HEK293 (cell line): ENCODE measurements around the gene ARL4A.
A peak's percentile ranks its signal among the peaks of the same experiment; 100 is the strongest.

Experiments used
- CTCF ChIA-PET: fragments of 350-600 bp; formaldehyde crosslinking; extraction: SDS; loops from one replicate; lab custom pipeline; 2021; ENCODE audit warnings: antibody characterized with exemption; lab: Yijun Ruan, JAX
- POLR2A ChIA-PET: fragments of 300-600 bp; formaldehyde crosslinking; extraction: SDS; loops from one replicate; lab custom pipeline; 2020; ENCODE audit warnings: antibody characterized with exemption, inconsistent platforms; lab: Yijun Ruan, JAX
- H3K27ac ChIP-seq: fragments of 200-500 bp; sonication (Bioruptor generic); 2 replicates; pipeline ENCODE4 v1.5.1; 2014; ENCODE audit warnings: low read depth, low read length, control low read depth, inconsistent platforms; ENCODE audit errors: extremely low read depth
- H3K36me3 ChIP-seq, 2 experiments: fragments of 200-500 bp in 1 of 2; sonication (Bioruptor generic) in 1 of 2; 1 replicate in 1 of 2; 2 replicates in 1 of 2; pipeline ENCODE4 v1.5.1; 2014 to 2017; ENCODE audit warnings: inconsistent platforms in 2 of 2, low read length in 2 of 2; ENCODE audit not compliant: control insufficient read depth in 2 of 2, insufficient read depth in 1 of 2
- H3K4me1 ChIP-seq: fragments of 200-500 bp; sonication (Bioruptor generic); 2 replicates; pipeline ENCODE4 v1.5.1; 2014; ENCODE audit warnings: mild to moderate bottlenecking, low read length, inconsistent platforms; ENCODE audit not compliant: control insufficient read depth, insufficient read depth
- H3K4me3 ChIP-seq: 2 replicates; pipeline ENCODE4 v1.5.1; 2011; ENCODE audit warnings: low read depth, mild to moderate bottlenecking, control low read depth, low read length, moderate library complexity
- H3K9me3 ChIP-seq: fragments of 200-500 bp; sonication (Bioruptor generic); 2 replicates; pipeline ENCODE4 v1.5.1; 2014; ENCODE audit warnings: low read depth, low read length, inconsistent platforms; ENCODE audit not compliant: control insufficient read depth, insufficient read depth
- PRDM10 ChIP-seq: fragments of 450-650 bp; formaldehyde crosslinking; IDR thresholded peaks from 2 replicates; pipeline ENCODE4 v1.5.1; 2016; ENCODE audit warnings: missing biosample characterization, missing genetic modification characterization
- SCRT1 ChIP-seq: fragments of 450-650 bp; formaldehyde crosslinking; IDR thresholded peaks from 2 replicates; pipeline ENCODE4 v1.5.1; 2016; ENCODE audit warnings: missing biosample characterization, missing genetic modification characterization, borderline replicate concordance
- SP3 ChIP-seq: fragments of 450-650 bp; formaldehyde crosslinking; IDR thresholded peaks from 2 replicates; pipeline ENCODE4 v1.5.1; 2016; ENCODE audit warnings: missing biosample characterization, missing genetic modification characterization
- ZBTB21 ChIP-seq: fragments of 450-650 bp; formaldehyde crosslinking; IDR thresholded peaks from 2 replicates; pipeline ENCODE4 v1.5.1; 2017; ENCODE audit warnings: missing biosample characterization, missing genetic modification characterization
- ZBTB44 ChIP-seq: fragments of 450-650 bp; IDR thresholded peaks from 2 replicates; pipeline ENCODE4 v1.5.1; 2018; ENCODE audit warnings: missing biosample characterization, mild to moderate bottlenecking, missing genetic modification characterization
- ZNF266 ChIP-seq: fragments of 450-650 bp; formaldehyde crosslinking; IDR thresholded peaks from 2 replicates; pipeline ENCODE4 v1.5.1; 2016; ENCODE audit warnings: missing biosample characterization, missing genetic modification characterization, low read depth
- ZNF366 ChIP-seq: fragments of 450-650 bp; formaldehyde crosslinking; conservative IDR thresholded peaks from 2 replicates; pipeline ENCODE4 v1.5.1; 2016; ENCODE audit warnings: missing biosample characterization, missing genetic modification characterization
- ZNF521 ChIP-seq: fragments of 450-650 bp; formaldehyde crosslinking; IDR thresholded peaks from 2 replicates; pipeline ENCODE4 v1.5.1; 2017; ENCODE audit warnings: missing biosample characterization, mild to moderate bottlenecking, missing genetic modification characterization
- ZNF707 ChIP-seq: fragments of 450-650 bp; formaldehyde crosslinking; IDR thresholded peaks from 2 replicates; pipeline ENCODE4 v1.5.1; 2016; ENCODE audit warnings: missing biosample characterization, missing genetic modification characterization
- ZNF792 ChIP-seq: fragments of 450-650 bp; formaldehyde crosslinking; IDR thresholded peaks from 2 replicates; pipeline ENCODE4 v1.5.1; 2016; ENCODE audit warnings: missing biosample characterization, missing genetic modification characterization
- TF ChIP-seq, protein P1 (sequence below): fragments of 450-650 bp; formaldehyde crosslinking; IDR thresholded peaks from 2 replicates; pipeline ENCODE4 v1.5.1; 2016; ENCODE audit warnings: missing biosample characterization, missing genetic modification characterization, borderline replicate concordance

Gene ARL4A

DNA sequence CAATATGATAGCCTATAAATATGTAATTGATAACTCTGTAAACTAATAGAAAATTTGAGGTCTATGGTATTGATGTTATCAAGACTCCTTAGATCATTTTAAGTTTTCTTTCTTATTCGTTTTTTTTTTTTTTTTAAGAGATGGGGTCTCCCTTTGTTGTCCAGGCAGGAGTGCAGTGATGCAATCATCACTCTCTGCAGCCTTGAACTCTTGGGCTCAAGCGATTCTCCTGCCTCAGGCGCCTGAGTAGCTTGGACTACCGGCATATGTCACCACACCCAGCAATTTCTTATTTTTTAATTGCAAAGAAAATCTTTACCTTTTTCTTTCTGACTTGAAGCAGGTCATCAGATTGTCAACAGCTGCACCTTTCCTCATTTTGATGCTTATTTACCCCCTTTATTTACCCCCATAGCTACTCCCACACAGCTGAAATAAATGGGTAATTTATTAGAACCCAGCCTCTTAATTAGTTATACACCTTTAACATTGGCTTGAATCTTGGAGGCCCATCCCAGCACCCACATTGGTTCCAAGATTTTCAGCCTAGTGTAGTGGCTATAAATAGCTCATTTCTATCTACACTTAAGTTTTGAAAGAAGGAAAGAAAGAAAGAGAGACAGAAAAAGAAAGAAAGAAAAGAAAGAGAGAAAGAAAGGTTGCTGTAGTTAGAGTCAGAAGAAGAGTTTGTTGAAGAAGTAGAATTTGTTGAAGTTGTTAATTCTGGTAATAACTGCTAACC lies 38.3 kb downstream of the ARL4A start:
- no peak overlapping the region for H3K27ac ChIP-seq
- H3K36me3 ChIP-seq = no peaks in the 10 kb centered on the region
- no peaks in the 10 kb centered on the region for H3K9me3 ChIP-seq
- peaks cover 6% of the 10 kb centered on the region for H3K4me1 ChIP-seq
- CTCF ChIA-PET = interaction anchor here (0.7 kb wide), 1 partner anchor 204 kb away, joined by 3 read pairs; no protein-coding TSS in a partner anchor
- POLR2A ChIA-PET = no interaction called here
- H3K4me3 ChIP-seq = no peak overlapping the region
- no peak for TF ChIP-seq ZNF521 (tag by site-specific recombination)
- no peak for TF ChIP-seq SCRT1
- TF ChIP-seq SP3 (tag by site-specific recombination) = no peak
- TF ChIP-seq ZNF792 (tag by site-specific recombination) = no peak
- TF ChIP-seq, protein P1, sequence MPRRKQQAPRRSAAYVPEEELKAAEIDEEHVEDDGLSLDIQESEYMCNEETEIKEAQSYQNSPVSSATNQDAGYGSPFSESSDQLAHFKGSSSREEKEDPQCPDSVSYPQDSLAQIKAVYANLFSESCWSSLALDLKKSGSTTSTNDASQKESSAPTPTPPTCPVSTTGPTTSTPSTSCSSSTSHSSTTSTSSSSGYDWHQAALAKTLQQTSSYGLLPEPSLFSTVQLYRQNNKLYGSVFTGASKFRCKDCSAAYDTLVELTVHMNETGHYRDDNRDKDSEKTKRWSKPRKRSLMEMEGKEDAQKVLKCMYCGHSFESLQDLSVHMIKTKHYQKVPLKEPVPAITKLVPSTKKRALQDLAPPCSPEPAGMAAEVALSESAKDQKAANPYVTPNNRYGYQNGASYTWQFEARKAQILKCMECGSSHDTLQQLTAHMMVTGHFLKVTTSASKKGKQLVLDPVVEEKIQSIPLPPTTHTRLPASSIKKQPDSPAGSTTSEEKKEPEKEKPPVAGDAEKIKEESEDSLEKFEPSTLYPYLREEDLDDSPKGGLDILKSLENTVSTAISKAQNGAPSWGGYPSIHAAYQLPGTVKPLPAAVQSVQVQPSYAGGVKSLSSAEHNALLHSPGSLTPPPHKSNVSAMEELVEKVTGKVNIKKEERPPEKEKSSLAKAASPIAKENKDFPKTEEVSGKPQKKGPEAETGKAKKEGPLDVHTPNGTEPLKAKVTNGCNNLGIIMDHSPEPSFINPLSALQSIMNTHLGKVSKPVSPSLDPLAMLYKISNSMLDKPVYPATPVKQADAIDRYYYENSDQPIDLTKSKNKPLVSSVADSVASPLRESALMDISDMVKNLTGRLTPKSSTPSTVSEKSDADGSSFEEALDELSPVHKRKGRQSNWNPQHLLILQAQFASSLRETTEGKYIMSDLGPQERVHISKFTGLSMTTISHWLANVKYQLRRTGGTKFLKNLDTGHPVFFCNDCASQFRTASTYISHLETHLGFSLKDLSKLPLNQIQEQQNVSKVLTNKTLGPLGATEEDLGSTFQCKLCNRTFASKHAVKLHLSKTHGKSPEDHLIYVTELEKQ = no peak

- TF ChIP-seq ZNF366 (tag by site-specific recombination) = 0 out of 2 replicates have a peak, but pooled peaks have one; percentile 27
- no peak for TF ChIP-seq ZNF707 (tag by site-specific recombination)
- CTCF ChIA-PET = interaction anchor here (0.6 kb wide), 2 partner anchors 23 to 536 kb away, joined by 3 read pairs; no protein-coding TSS in a partner anchor
- H3K4me3 ChIP-seq = no peak overlapping the region
- H3K4me1 ChIP-seq = peaks cover 6% of the 10 kb centered on the region
- no peaks in the 10 kb centered on the region for H3K36me3 ChIP-seq
- no peak overlapping the region for H3K27ac ChIP-seq
- H3K9me3 ChIP-seq = no peaks in the 10 kb centered on the region
- POLR2A ChIA-PET = no interaction called here
These were observed 39.5 kb downstream of the ARL4A start for GRCh38 chr7:12726908-12727307.

- CTCF ChIA-PET = interaction anchor here (0.5 to 0.6 kb wide), 3 partner anchors 24 to 535 kb away, joined by 3 read pairs; no protein-coding TSS in a partner anchor
- TF ChIP-seq ZBTB21 (no peak), ZNF266 (tag by site-specific recombination) (no peak), PRDM10 (peak; percentile 76), ZBTB44 (tag by site-specific recombination) (no peak)
- H3K36me3 ChIP-seq = no peaks in the 10 kb centered on the region
- no peaks in the 10 kb centered on the region for H3K9me3 ChIP-seq
- POLR2A ChIA-PET = interaction anchor here (2.4 kb wide), 1 partner anchor 41 kb away, joined by 9 read pairs; the partner anchor contains the start of gene ARL4A
- H3K27ac ChIP-seq = no peak overlapping the region
- peaks cover 6% of the 10 kb centered on the region for H3K4me1 ChIP-seq
- H3K4me3 ChIP-seq = no peak overlapping the region
These were observed 40.2 kb downstream of the ARL4A start for GRCh38 chr7:12727455-12728191.
